PC-9 (cell line): ENCODE results near the gene CIT. TPM values are rescaled to one million over a fixed set of nuclear protein-coding genes. Genes with fewer than 3 reads are reported as not detected.
A peak's percentile ranks its signal among the peaks of the same experiment; 100 is the strongest.

Experiments
- BruUV-seq: library from RNA; stranded (reverse); fragments of 400-500 nt; replicated peaks from 2 replicates; lab custom pipeline; 2021; lab: Mats Ljungman, UMichigan
- CTCF ChIA-PET: fragments of 300-600 bp; sonication (Branson Sonifier 250); formaldehyde crosslinking; loops from one replicate; lab custom pipeline; 2022; ENCODE audit warnings: antibody characterized with exemption; lab: Charles Lee
- POLR2A ChIA-PET: fragments of 300-600 bp; sonication (Branson Sonifier 250); formaldehyde crosslinking; loops from one replicate; lab custom pipeline; 2022; ENCODE audit warnings: antibody characterized with exemption; ENCODE audit not compliant: unreplicated experiment; lab: Charles Lee
- DNase-seq, 2 experiments: peaks; one replicate each; pipeline versions ENCODE4 v3.0.0 to v3.0.0-alpha.2; 2015 to 2022; ENCODE audit warnings: mixed read lengths in 1 of 2
- H2AFZ ChIP-seq: fragments of 200-600 bp; sonication (generic); 2 replicates; pipeline ENCODE4 v1.8.1; 2017; ENCODE audit warnings: antibody characterized with exemption
- H3F3A ChIP-seq: fragments of 200-600 bp; sonication (generic); 2 replicates; pipeline ENCODE4 v1.8.1; 2017; ENCODE audit warnings: antibody characterized with exemption, mild to moderate bottlenecking, low read depth; ENCODE audit not compliant: insufficient read depth
- H3K27ac ChIP-seq: fragments of 200-600 bp; sonication (generic); 2 replicates; pipeline ENCODE4 v1.6.1; 2016; ENCODE audit warnings: mixed run types
- H3K27me3 ChIP-seq: fragments of 200-600 bp; sonication (generic); 2 replicates; pipeline ENCODE4 v1.6.1; 2016; ENCODE audit warnings: low read depth, mixed run types; ENCODE audit not compliant: insufficient read depth
- H3K36me3 ChIP-seq: fragments of 200-600 bp; sonication (generic); 2 replicates; pipeline ENCODE4 v1.6.1; 2016; ENCODE audit warnings: low read depth, mixed run types
- H3K4me1 ChIP-seq: fragments of 200-600 bp; sonication (generic); replicated peaks from 2 replicates; pipeline ENCODE4 v1.6.1; 2016; ENCODE audit warnings: mixed run types; ENCODE audit not compliant: insufficient read depth
- H3K4me2 ChIP-seq: fragments of 200-600 bp; sonication (generic); 2 replicates; pipeline ENCODE4 v1.6.1; 2017; ENCODE audit warnings: mixed run types
- H3K4me3 ChIP-seq: fragments of 200-600 bp; sonication (generic); 2 replicates; pipeline ENCODE4 v1.6.1; 2016; ENCODE audit warnings: mixed run types
- H3K79me2 ChIP-seq: fragments of 200-600 bp; sonication (generic); 2 replicates; pipeline ENCODE4 v1.6.1; 2017; ENCODE audit warnings: low read depth, mixed run types
- H3K9me2 ChIP-seq: fragments of 200-600 bp; sonication (generic); 2 replicates; pipeline ENCODE4 v1.8.1; 2017; ENCODE audit warnings: mild to moderate bottlenecking; ENCODE audit not compliant: insufficient read depth
- H3K9me3 ChIP-seq: fragments of 200-600 bp; sonication (generic); 2 replicates; pipeline ENCODE4 v1.8.1; 2016; ENCODE audit warnings: low read depth; ENCODE audit not compliant: insufficient read depth
- H4K20me1 ChIP-seq: fragments of 200-600 bp; sonication (generic); 2 replicates; pipeline ENCODE4 v1.8.1; 2017; ENCODE audit not compliant: insufficient read depth
- CTCF ChIP-seq: fragments of 200-600 bp; sonication (generic); conservative IDR thresholded peaks from 2 replicates; pipeline ENCODE4 v1.6.1; 2017; ENCODE audit warnings: mixed run types, antibody characterized with exemption, mild to moderate bottlenecking, moderate library complexity
- EZH2 ChIP-seq: fragments of 200-600 bp; sonication (generic); IDR thresholded peaks from 2 replicates; pipeline ENCODE4 v1.8.0; 2017; ENCODE audit warnings: antibody characterized with exemption, low read depth
- intact Hi-C: fragments of 100-400 bp; cut with micrococcal nuclease; formaldehyde crosslinking; loops from one replicate; pipeline ENCODE4 v1.10.0; 2022; ENCODE audit not compliant: unreplicated experiment
- microRNA-seq: library from miRNA; unstranded; fragments of <30 nt; microRNA quantifications from one replicate; pipeline ENCODE4 v1.2.0, GENCODE V29; 2021; ENCODE audit warnings: borderline number of aligned reads, borderline replicate concordance
- total RNA-seq: library from RNA; stranded (reverse); gene quantifications from 2 replicates; pipeline ENCODE4 v1.2.3, GENCODE V29; 2021

CIT gene
- total RNA-seq, 1 experiment from 2014 or later, result 81.8 TPM

- intact Hi-C loops, result loop anchor here (10.0 kb wide), 1 partner anchor 80 kb away; no protein-coding TSS in a partner anchor
- DNase-seq, result no peak
- no TSS peak for BruUV-seq
- Histone ChIP-seq H3K27me3 (peaks cover 26% of the 10 kb centered on the region), H3K27ac (no peak overlapping the region), H3K4me1 (no peaks in the 10 kb centered on the region), H3F3A (no peaks in the 10 kb centered on the region), H3K9me3 (no peaks in the 10 kb centered on the region), H3K4me3 (no peak overlapping the region), H3K79me2 (no peaks in the 10 kb centered on the region), H4K20me1 (no peaks in the 10 kb centered on the region), H2AFZ (no peak overlapping the region), H3K36me3 (no peaks in the 10 kb centered on the region), H3K9me2 (no peaks in the 10 kb centered on the region), H3K4me2 (no peak overlapping the region)
- TF ChIP-seq EZH2, result no peak
- TF ChIP-seq CTCF, result no peak
- ChIA-PET POLR2A (no interaction called here), CTCF (no interaction called here)
Observed at GRCh38 chr12:119644930-119645329, 232.2 kb downstream of the CIT start.

GRCh38 chr12:119642986-119643385, 234.1 kb downstream of the CIT start:
- CTCF ChIA-PET, result interaction anchor here (0.6 kb wide), 1 partner anchor 280 kb away, joined by 3 read pairs; no protein-coding TSS in a partner anchor
- no peak for DNase-seq
- TF ChIP-seq CTCF, result peak; percentile 52
- TF ChIP-seq EZH2, result no peak

More at GRCh38 chr12:119642986-119643385, 234.1 kb downstream of the CIT start:
- H3K4me2 ChIP-seq, result no peak overlapping the region
- POLR2A ChIA-PET, result no interaction called here
- no peaks in the 10 kb centered on the region for H3K9me3 ChIP-seq
- H3F3A ChIP-seq, result no peaks in the 10 kb centered on the region
- H3K27me3 ChIP-seq, result peaks cover 34% of the 10 kb centered on the region
- no peaks in the 10 kb centered on the region for H3K36me3 ChIP-seq
- no peaks in the 10 kb centered on the region for H4K20me1 ChIP-seq
- H3K4me3 ChIP-seq, result no peak overlapping the region
- no peaks in the 10 kb centered on the region for H3K79me2 ChIP-seq
- intact Hi-C loops, result loop anchor here (10.0 kb wide), 1 partner anchor 78 kb away; no protein-coding TSS in a partner anchor
- no peak overlapping the region for H2AFZ ChIP-seq
- no TSS peak for BruUV-seq
- no peak overlapping the region for H3K27ac ChIP-seq
- no peaks in the 10 kb centered on the region for H3K4me1 ChIP-seq
- no peaks in the 10 kb centered on the region for H3K9me2 ChIP-seq

Small RNA genes lying within 50 kb of the gene (microRNA-seq; reads per million reads assigned to microRNA genes)
- gene MIR1178, result not detected

Other genes with a start within 250 kb of the CIT start
- gene PRKAB1, start 209.2 kb downstream of the CIT start, total RNA-seq, result 24.8 and 30.0 TPM in 2 replicates
- 14.4 and 18.6 TPM in 2 replicates for gene BICDL1, start 111.9 kb upstream of the CIT start, total RNA-seq
- 48.6 and 52.0 TPM in 2 replicates for gene RAB35, start 239.4 kb upstream of the CIT start, total RNA-seq